Esophagus muscularis mucosa (tissue), 4 donors: ENCODE data around the gene PRPF4. TPM values are rescaled to one million over a fixed set of nuclear protein-coding genes. Genes with fewer than 3 reads are reported as not detected.
"Not testable (repeated sequence)": the region's sequence is repeated elsewhere in the genome, so short reads cannot be mapped to it uniquely, and the experiment has no call there.

Experiments
- DNase-seq: peaks from one replicate; pipeline ENCODE4 v3.0.0-alpha.2; 2017; ENCODE audit errors: extremely low spot score
- H3K27ac ChIP-seq, 4 donors: fragments of 200-600 bp; sonication (generic); replicated peaks in 1 of 4; 1 replicate in 3 of 4; 2 replicates in 1 of 4; pipeline ENCODE4 v1.5.1; 2016 to 2019; ENCODE audit warnings: mild to moderate bottlenecking in 1 of 4
- H3K27me3 ChIP-seq, 4 donors: fragments of 200-600 bp; sonication (generic); one replicate each; pipeline versions ENCODE4 v1.5.1 to v1.6.0; 2016 to 2019
- H3K36me3 ChIP-seq, 4 donors: fragments of 200-600 bp; sonication (generic); one replicate each; pipeline ENCODE4 v1.5.1; 2016 to 2019
- H3K4me1 ChIP-seq, 4 donors: fragments of 200-600 bp; sonication (generic); one replicate each; pipeline ENCODE4 v1.5.1; 2016 to 2019
- H3K4me3 ChIP-seq, 4 donors: fragments of 200-600 bp; sonication (generic); 1 replicate in 2 of 4; 2 replicates in 2 of 4; pipeline ENCODE4 v1.5.1; 2016 to 2019; ENCODE audit warnings: mild to moderate bottlenecking in 4 of 4, moderate library complexity in 1 of 4
- H3K9me3 ChIP-seq, 4 donors: fragments of 200-600 bp; sonication (generic); 1 replicate in 3 of 4; 2 replicates in 1 of 4; pipeline ENCODE4 v1.5.1; 2016 to 2019
- CTCF ChIP-seq, 3 experiments: fragments of 200-600 bp in 2 of 3; fragments of 450-650 bp in 1 of 3; sonication (generic) in 2 of 3; IDR thresholded peaks; one replicate each; pipeline ENCODE4 v1.5.1; 2017 to 2019; ENCODE audit warnings: antibody characterized with exemption in 3 of 3, mild to moderate bottlenecking in 2 of 3, moderate library complexity in 1 of 3
- EP300 ChIP-seq: sonication (generic); formaldehyde crosslinking; IDR thresholded peaks from one replicate; pipeline ENCODE4 v1.6.1; 2017; ENCODE audit warnings: antibody characterized with exemption
- POLR2A ChIP-seq: fragments of 450-650 bp; IDR thresholded peaks from one replicate; pipeline ENCODE4 v1.6.1; 2017; ENCODE audit warnings: antibody characterized with exemption, moderate library complexity, mild to moderate bottlenecking, low read depth
- POLR2AphosphoS5 ChIP-seq, 2 donors: sonication (generic); formaldehyde crosslinking; IDR thresholded peaks; one replicate each; pipeline ENCODE4 v1.6.1; 2017; ENCODE audit warnings: antibody characterized with exemption in 2 of 2
- WGBS: methylation state at CpG from one replicate; pipeline ENCODE4 v1.1.5; 2018; 5-methylcytosine and 5-hydroxymethylcytosine counted together
- intact Hi-C: fragments of 100-400 bp; cut with DNase I; formaldehyde crosslinking; loops from one replicate; pipeline ENCODE4 v1.15.1; 2023
- total RNA-seq, 4 donors: library from RNA; depleted of rRNA; stranded (reverse); fragments of >200 nt; gene quantifications; one replicate each; pipeline versions ENCODE4 v1.1.0 to v1.2.1, GENCODE V29; 2016

Gene PRPF4
- total RNA-seq, 4 donors from 2014 or later, result 12.0 to 18.1 (median 16.3) TPM

- no peaks in the 10 kb centered on the region for H3K27me3 ChIP-seq
- no peak for DNase-seq
- WGBS, result 96% methylated on average over 4 of the region's 4 CpGs
Observed at GRCh38 chr9:113245894-113246293, 29.6 kb upstream of the PRPF4 start.

GRCh38 chr9:113246928-113247327 lies 28.5 kb upstream of the PRPF4 start:
- no peaks in the 10 kb centered on the region for H3K36me3 ChIP-seq
- no peaks in the 10 kb centered on the region for H3K4me1 ChIP-seq
- intact Hi-C loops, result no loop called here
- H3K27ac ChIP-seq, result no peak overlapping the region
- WGBS, result 91% methylated on average over 6 of the region's 6 CpGs
- H3K9me3 ChIP-seq, result no peaks in the 10 kb centered on the region
- no peaks in the 10 kb centered on the region for H3K27me3 ChIP-seq
- no peak for TF ChIP-seq EP300
- no peak for DNase-seq
- no peak overlapping the region for H3K4me3 ChIP-seq

More at GRCh38 chr9:113245894-113246293, 29.6 kb upstream of the PRPF4 start:
- intact Hi-C loops, result no loop called here
- TF ChIP-seq POLR2A (no peak), EP300 (no peak), POLR2AphosphoS5 (IDR thresholded peaks at IDR 0.05) (no peak), CTCF (IDR thresholded peaks at IDR 0.05) (no peak)
- no peaks in the 10 kb centered on the region for H3K4me1 ChIP-seq
- H3K27ac ChIP-seq, result no peak overlapping the region
- H3K4me3 ChIP-seq, result no peak overlapping the region
- H3K9me3 ChIP-seq, result no peaks in the 10 kb centered on the region
- no peaks in the 10 kb centered on the region for H3K36me3 ChIP-seq

GRCh38 chr9:113247640-113248039 lies 27.8 kb upstream of the PRPF4 start:
- intact Hi-C loops, result no loop called here
- Histone ChIP-seq H3K9me3 (no peaks in the 10 kb centered on the region), H3K27ac (no peak overlapping the region), H3K36me3 (no peaks in the 10 kb centered on the region), H3K4me3 (no peak overlapping the region), H3K4me1 (no peaks in the 10 kb centered on the region), H3K27me3 (no peaks in the 10 kb centered on the region)
- TF ChIP-seq POLR2A, result no peak
- no peak for TF ChIP-seq POLR2AphosphoS5 (IDR thresholded peaks at IDR 0.05)
- TF ChIP-seq CTCF (IDR thresholded peaks at IDR 0.05), result no peak
- no peak for TF ChIP-seq EP300
- no peak for DNase-seq

GRCh38 chr9:113249661-113250060 lies 25.8 kb upstream of the PRPF4 start:
- DNase-seq, H3K4me1 ChIP-seq, H3K36me3 ChIP-seq, H3K27me3 ChIP-seq, H3K4me3 ChIP-seq, intact Hi-C loops, H3K27ac ChIP-seq, H3K9me3 ChIP-seq: not testable (repeated sequence)
- WGBS, result 97% methylated on average over 2 of the region's 2 CpGs

GRCh38 chr9:113250807-113251206 lies 24.7 kb upstream of the PRPF4 start:
- 93% methylated on average over 2 of the region's 2 CpGs for WGBS
- Histone ChIP-seq H3K27ac (no peak overlapping the region), H3K27me3 (no peaks in the 10 kb centered on the region), H3K9me3 (no peaks in the 10 kb centered on the region), H3K4me1 (no peaks in the 10 kb centered on the region), H3K4me3 (no peak overlapping the region), H3K36me3 (peaks cover 0 to 9% (median 3%) of the 10 kb centered on the region in 4 donors)
- TF ChIP-seq POLR2A (no peak), EP300 (no peak), CTCF (IDR thresholded peaks at IDR 0.05) (no peak), POLR2AphosphoS5 (IDR thresholded peaks at IDR 0.05) (no peak)
- intact Hi-C loops, result no loop called here
- DNase-seq, result no peak

- H3K4me1 ChIP-seq, result no peaks in the 10 kb centered on the region
- no peaks in the 10 kb centered on the region for H3K9me3 ChIP-seq
- no peak overlapping the region for H3K4me3 ChIP-seq
- 91% methylated on average over 1 of the region's 1 CpG for WGBS
- TF ChIP-seq POLR2AphosphoS5 (IDR thresholded peaks at IDR 0.05) (no peak), CTCF (IDR thresholded peaks at IDR 0.05) (no peak), EP300 (no peak), POLR2A (no peak)
- no peaks in the 10 kb centered on the region for H3K27me3 ChIP-seq
- intact Hi-C loops, result no loop called here
- peaks cover 3 to 46% (median 32%) of the 10 kb centered on the region in 4 donors for H3K36me3 ChIP-seq
- DNase-seq, result no peak
- no peak overlapping the region for H3K27ac ChIP-seq
Observed at GRCh38 chr9:113254991-113255390, 20.5 kb upstream of the PRPF4 start.
